DND-41 (cell line): ENCODE data around the gene TYW1B.
"Not testable (repeated sequence)": the region's sequence is repeated elsewhere in the genome, so short reads cannot be mapped to it uniquely, and the experiment has no call there.

Source experiments
- CTCF ChIP-seq: IDR thresholded peaks from 2 replicates; pipeline ENCODE4 v1.5.1; 2012; ENCODE audit warnings: borderline replicate concordance, low read length, moderate library complexity, mild to moderate bottlenecking; ENCODE audit not compliant: poor library complexity, severe bottlenecking; ENCODE audit errors: extremely low read depth
- EZH2 ChIP-seq: IDR thresholded peaks from 3 replicates; pipeline ENCODE4 v1.6.1; 2012; ENCODE audit warnings: borderline replicate concordance, low read depth, mild to moderate bottlenecking, moderate library complexity, low read length, inconsistent platforms; ENCODE audit not compliant: severe bottlenecking

GRCh38 chr7:72808511-72808910 lies 19.5 kb downstream of the TYW1B start:
- not testable (repeated sequence) for TF ChIP-seq CTCF, EZH2
